HepG2 (cell line): Measurements from ENCODE around the gene CHMP5. TPM values are rescaled to one million over a fixed set of nuclear protein-coding genes. Genes with fewer than 3 reads are reported as not detected.

Experiments
- ATF7-NPFF ChIP-seq: sonication (generic); formaldehyde crosslinking; IDR thresholded peaks from 2 replicates; pipeline ENCODE4 v1.8.1; 2023; ENCODE audit warnings: mild to moderate bottlenecking, low read depth, missing genetic modification reagents, moderate library complexity
- CBX1 ChIP-seq: IDR thresholded peaks from one replicate; pipeline ENCODE4 v1.6.1; 2016; ENCODE audit warnings: antibody characterized with exemption, low read depth
- CSRNP2 ChIP-seq: sonication (generic); formaldehyde crosslinking; conservative IDR thresholded peaks from 2 replicates; pipeline ENCODE4 v1.8.0; 2022; ENCODE audit warnings: low read depth, missing genetic modification reagents
- EHMT2 ChIP-seq: fragments of 200-600 bp; sonication (generic); IDR thresholded peaks from 2 replicates; pipeline ENCODE4 v1.7.0; 2017; ENCODE audit warnings: antibody characterized with exemption, low read depth, low read length, borderline replicate concordance
- FOXC1 ChIP-seq: sonication (generic); formaldehyde crosslinking; IDR thresholded peaks from 2 replicates; pipeline ENCODE4 v1.8.0; 2022; ENCODE audit warnings: mild to moderate bottlenecking, missing genetic modification reagents, borderline replicate concordance
- GATAD2A ChIP-seq: IDR thresholded peaks from 2 replicates; pipeline ENCODE4 v1.6.1; 2016
- JUNB ChIP-seq: sonication (generic); formaldehyde crosslinking; IDR thresholded peaks from 2 replicates; pipeline ENCODE4 v1.8.0; 2022; ENCODE audit warnings: missing genetic modification reagents, mild to moderate bottlenecking, borderline replicate concordance
- MXD4 ChIP-seq: IDR thresholded peaks from 2 replicates; pipeline ENCODE4 v1.6.1; 2016; ENCODE audit warnings: mild to moderate bottlenecking, missing biosample characterization, missing genetic modification reagents
- NFYB ChIP-seq: sonication (generic); formaldehyde crosslinking; IDR thresholded peaks from 2 replicates; pipeline ENCODE4 v1.4.0; 2020; ENCODE audit warnings: missing genetic modification reagents
- PAF1 ChIP-seq: IDR thresholded peaks from 2 replicates; pipeline ENCODE4 v1.6.1; 2016; ENCODE audit warnings: missing genetic modification reagents, missing compliant biosample characterization
- TP53 ChIP-seq: sonication (generic); formaldehyde crosslinking; conservative IDR thresholded peaks from 2 replicates; pipeline ENCODE4 v1.4.0; 2020; ENCODE audit warnings: missing genetic modification reagents
- ZBTB4 ChIP-seq: sonication (generic); formaldehyde crosslinking; IDR thresholded peaks from 2 replicates; pipeline ENCODE4 v1.4.0; 2020; ENCODE audit warnings: missing genetic modification reagents, mild to moderate bottlenecking, borderline replicate concordance
- ZFP36L1 ChIP-seq: sonication (generic); formaldehyde crosslinking; IDR thresholded peaks from 2 replicates; pipeline ENCODE4 v1.8.0; 2022; ENCODE audit warnings: mild to moderate bottlenecking, missing genetic modification reagents, moderate library complexity
- ZNF18 ChIP-seq: sonication (generic); formaldehyde crosslinking; IDR thresholded peaks from 2 replicates; pipeline ENCODE4 v1.8.0; 2022; ENCODE audit warnings: mild to moderate bottlenecking, missing genetic modification reagents; ENCODE audit not compliant: insufficient replicate concordance
- ZNF180 ChIP-seq: sonication (generic); formaldehyde crosslinking; IDR thresholded peaks from 2 replicates; pipeline ENCODE4 v1.4.0; 2020; ENCODE audit warnings: low read depth, missing genetic modification reagents, borderline replicate concordance
- ZNF333 ChIP-seq: sonication (generic); formaldehyde crosslinking; IDR thresholded peaks from 2 replicates; pipeline ENCODE4 v1.4.0; 2020; ENCODE audit warnings: mild to moderate bottlenecking, missing genetic modification reagents, borderline replicate concordance
- ZNF34 ChIP-seq: sonication (generic); formaldehyde crosslinking; IDR thresholded peaks from 2 replicates; pipeline ENCODE4 v1.4.0; 2020; ENCODE audit warnings: mild to moderate bottlenecking, missing genetic modification reagents, borderline replicate concordance
- ZNF362 ChIP-seq: sonication (generic); formaldehyde crosslinking; IDR thresholded peaks from 2 replicates; pipeline ENCODE4 v1.4.0; 2020; ENCODE audit warnings: missing genetic modification reagents, mild to moderate bottlenecking, borderline replicate concordance
- ZNF781 ChIP-seq: sonication (generic); formaldehyde crosslinking; IDR thresholded peaks from 2 replicates; pipeline ENCODE4 v1.5.1; 2020; ENCODE audit warnings: borderline replicate concordance, mild to moderate bottlenecking, missing genetic modification reagents; ENCODE audit errors: not compliant biosample characterization
- polyA plus RNA-seq, 8 experiments: library from polyadenylated mRNA; depleted of rRNA in 3 of 8; stranded (reverse) in 7 of 8; unstranded in 1 of 8; fragments of >200 nt; fragmentation: Illumina TruSeq in 4 of 8; extraction: Trizol in 4 of 8; gene quantifications; 2 replicates each; pipeline versions ENCODE4 v1.2.1 to v1.2.3, GENCODE V29; 2011 to 2016; ENCODE audit warnings: low read depth in 4 of 8, missing spikeins in 1 of 8, mixed read lengths in 1 of 8; ENCODE audit not compliant: insufficient read depth in 1 of 8
- total RNA-seq, 5 experiments: library from RNA; depleted of rRNA; stranded (reverse); fragments of >200 nt; fragmentation: Illumina TruSeq; extraction: Trizol; gene quantifications; 2 replicates each; pipeline ENCODE4 v1.2.3, GENCODE V29; 2016; ENCODE audit warnings: low read depth in 1 of 5

CHMP5 gene
- total and polyA plus RNA-seq, 2 of the 13 experiments (the other 11 are each of a cell fraction or from before 2014, with no cell fraction given), result 46.0 to 57.3 TPM

- TF ChIP-seq TP53 (CRISPR knock-in tag), result 0 out of 2 replicates have a peak, but pooled peaks have one; percentile 68
- TF ChIP-seq ZBTB4 (CRISPR knock-in tag), result no peak
- peak; percentile 93 for TF ChIP-seq ATF7-NPFF
- peak; percentile 98 for TF ChIP-seq ZNF333
- peak; percentile 71 for TF ChIP-seq JUNB (CRISPR knock-in tag)
- TF ChIP-seq EHMT2, result no peak
- peak; percentile 59; the same call in 1 of the 2 replicates for TF ChIP-seq ZNF362
- no peak for TF ChIP-seq ZNF180 (CRISPR knock-in tag)
- TF ChIP-seq GATAD2A (CRISPR knock-in tag), result peak; percentile 78
- no peak for TF ChIP-seq PAF1 (CRISPR knock-in tag)
- no peak for TF ChIP-seq CSRNP2 (CRISPR knock-in tag)
- peak; percentile 81 for TF ChIP-seq ZNF18 (CRISPR knock-in tag)
- TF ChIP-seq FOXC1, result peak; percentile 74; the same call in 1 of the 2 replicates
- peak; percentile 58 for TF ChIP-seq NFYB (CRISPR knock-in tag)
- no peak for TF ChIP-seq ZNF34 (CRISPR knock-in tag)
- TF ChIP-seq ZNF781 (CRISPR knock-in tag), result peak; percentile 92
- peak; percentile 29 for TF ChIP-seq CBX1
- peak; percentile 92 for TF ChIP-seq ZFP36L1 (CRISPR knock-in tag)
- TF ChIP-seq MXD4 (CRISPR knock-in tag), result peak; percentile 98; the same call in 1 of the 2 replicates
Measured at GRCh38 chr9:33290247-33291030, 25.6 kb downstream of the CHMP5 start, which contains the start of gene NFX1 (continued).
